ENCODE results near the gene PARVG.

PARVG gene

GRCh38 chr22:44153710-44154109 lies 27.0 kb upstream of the PARVG start:
- no peak for FAIRE-seq
- DNase-seq (ENCODE audit: insufficient read length, low spot score), result no peak

- FAIRE-seq (peak; percentile 55), DNase-seq (ENCODE audit: insufficient read length, low spot score) (no peak)
Observed at GRCh38 chr22:44154436-44154942, 26.2 kb upstream of the PARVG start.

DNA sequence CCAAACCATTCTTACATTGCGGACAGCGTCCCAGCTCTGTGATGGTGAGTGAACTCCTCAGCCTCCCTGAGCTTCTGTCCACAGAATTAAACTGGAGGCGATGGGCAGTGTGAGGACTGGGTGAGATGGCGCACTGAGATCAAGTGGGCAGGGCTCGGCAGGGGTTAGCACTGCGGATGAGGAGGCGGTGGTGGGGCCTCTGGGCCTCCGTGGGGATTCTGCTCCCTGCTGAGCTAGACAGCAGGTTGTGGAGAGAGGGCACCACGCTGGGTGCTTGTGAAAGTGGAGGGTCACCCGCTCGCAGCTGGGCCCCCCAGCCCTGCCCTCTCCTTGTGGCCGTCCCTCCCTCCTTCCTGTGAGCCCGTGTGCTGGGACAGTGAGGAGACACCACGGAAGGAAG lies 25.6 kb upstream of the PARVG start:
- FAIRE-seq (no peak), DNase-seq (ENCODE audit: insufficient read length, low spot score) (no peak)

DNA sequence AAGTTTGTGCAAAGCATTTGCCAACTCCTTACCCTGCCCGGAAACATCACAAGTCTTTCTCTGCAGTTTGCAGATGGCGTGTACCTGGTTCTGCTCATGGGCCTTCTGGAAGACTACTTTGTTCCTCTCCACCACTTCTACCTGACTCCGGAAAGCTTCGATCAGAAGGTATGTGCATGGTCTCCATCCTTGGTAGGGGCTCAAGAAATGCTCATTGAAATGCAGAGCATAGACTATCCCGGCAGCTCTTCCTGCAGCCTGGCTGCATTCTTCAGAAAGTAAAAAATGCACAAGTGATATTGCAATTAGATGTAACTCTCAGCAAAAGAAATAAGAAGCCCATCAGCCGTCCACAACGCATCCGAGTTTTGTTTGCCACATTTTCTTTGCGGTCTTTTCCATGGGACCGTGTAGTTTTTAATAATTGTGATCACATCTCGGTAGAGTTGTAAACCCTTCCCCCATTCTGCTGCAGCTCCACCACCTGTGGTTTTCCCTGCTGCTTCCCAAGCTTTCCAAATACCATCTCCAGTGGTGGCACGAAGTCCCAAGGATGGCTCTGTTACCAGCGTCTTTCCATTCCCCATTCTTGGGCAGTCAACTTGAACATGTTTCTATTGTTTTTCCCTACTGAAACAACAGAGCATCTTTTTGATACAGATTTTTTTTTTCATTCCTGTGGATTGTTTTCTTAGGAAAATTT lies 22.7 kb upstream of the PARVG start:
- FAIRE-seq (no peak), DNase-seq (ENCODE audit: insufficient read length, low spot score) (no peak)

DNA sequence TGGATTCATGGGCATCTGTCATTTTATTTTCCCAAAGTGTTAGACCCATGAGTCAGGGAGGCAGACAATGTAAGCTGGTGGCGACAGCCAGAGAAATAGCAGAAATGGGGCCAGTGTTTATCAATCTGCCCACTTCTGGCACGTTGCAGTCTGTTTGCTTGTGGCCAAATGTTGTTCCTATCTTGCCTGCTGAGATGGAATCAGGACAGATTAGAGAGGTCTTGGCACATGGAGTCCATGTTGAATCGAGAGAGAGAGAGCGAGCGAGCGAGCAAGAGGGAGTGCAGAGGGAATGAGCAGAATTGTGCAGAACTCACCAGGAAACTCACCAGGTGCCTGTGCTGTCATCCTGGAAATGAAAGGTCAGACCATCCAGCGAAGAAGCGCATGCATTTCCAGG lies 21.9 kb upstream of the PARVG start:
- no peak for DNase-seq (ENCODE audit: insufficient read length, low spot score)
- FAIRE-seq, result no peak

DNA sequence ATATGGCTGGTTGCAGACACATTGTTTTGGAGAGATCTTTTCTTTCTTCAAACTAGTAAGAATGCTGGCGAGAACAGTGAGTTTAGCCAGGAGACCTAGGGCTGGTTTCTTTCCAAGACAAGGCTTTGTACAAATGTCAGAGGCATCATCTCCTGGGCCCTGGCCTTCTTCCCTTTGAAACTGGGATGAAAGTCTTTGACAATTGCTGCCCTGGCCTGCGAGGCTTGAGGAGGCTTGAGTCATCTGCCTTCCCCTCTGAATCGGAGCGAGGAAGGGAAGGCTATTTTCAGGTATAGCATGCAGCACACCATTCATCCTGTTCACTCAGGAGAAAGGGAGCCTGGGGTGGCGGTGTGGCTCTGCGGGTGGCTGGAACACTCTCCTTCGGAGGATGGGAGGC lies 21.5 kb upstream of the PARVG start:
- FAIRE-seq, result no peak
- DNase-seq (ENCODE audit: insufficient read length, low spot score), result no peak

DNA sequence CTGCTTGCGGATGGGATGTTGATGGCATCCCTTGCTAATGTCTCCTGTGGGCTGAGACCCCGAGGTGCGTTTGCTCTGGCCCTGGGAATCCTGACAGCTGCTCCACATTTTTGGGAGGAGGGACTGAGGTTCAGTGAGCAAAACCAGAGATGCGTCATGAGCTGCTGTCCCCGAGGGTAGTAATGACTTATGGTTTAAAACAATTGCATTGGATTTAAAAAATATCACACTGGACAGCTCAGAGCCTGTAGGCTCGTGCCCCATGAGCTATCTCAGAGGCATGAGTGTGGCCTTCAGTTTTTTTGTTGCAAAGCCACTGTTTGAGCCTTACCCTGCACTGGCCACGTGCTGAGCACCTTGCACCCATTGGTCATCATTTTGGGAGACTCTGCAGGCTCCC lies 20.9 kb upstream of the PARVG start:
- no peak for FAIRE-seq
- no peak for DNase-seq (ENCODE audit: insufficient read length, low spot score)

- FAIRE-seq (no peak), DNase-seq (ENCODE audit: insufficient read length, low spot score) (no peak)
Observed at GRCh38 chr22:44160421-44160820, 20.3 kb upstream of the PARVG start.

DNA sequence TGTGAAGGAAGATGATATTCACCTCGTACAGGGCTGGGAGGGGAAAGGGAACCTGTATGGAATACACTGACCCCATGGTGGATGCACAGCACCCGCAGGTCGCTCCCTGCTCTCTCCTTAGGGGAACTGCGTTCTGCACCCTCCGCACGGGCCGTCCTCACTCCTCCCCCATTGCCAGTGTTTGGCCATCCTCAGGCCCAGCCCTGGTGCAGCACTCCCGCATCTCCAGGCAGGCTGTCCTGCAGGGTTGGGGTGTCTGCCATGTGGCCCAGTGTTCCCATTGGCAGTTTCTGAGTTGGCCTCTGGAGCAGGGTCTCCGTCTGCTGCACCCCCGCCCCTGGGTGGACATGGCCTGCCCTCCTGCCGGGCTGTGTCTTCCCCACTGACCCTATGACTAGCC lies 19.1 kb upstream of the PARVG start:
- DNase-seq (ENCODE audit: insufficient read length, low spot score) (no peak), FAIRE-seq (no peak)

DNA sequence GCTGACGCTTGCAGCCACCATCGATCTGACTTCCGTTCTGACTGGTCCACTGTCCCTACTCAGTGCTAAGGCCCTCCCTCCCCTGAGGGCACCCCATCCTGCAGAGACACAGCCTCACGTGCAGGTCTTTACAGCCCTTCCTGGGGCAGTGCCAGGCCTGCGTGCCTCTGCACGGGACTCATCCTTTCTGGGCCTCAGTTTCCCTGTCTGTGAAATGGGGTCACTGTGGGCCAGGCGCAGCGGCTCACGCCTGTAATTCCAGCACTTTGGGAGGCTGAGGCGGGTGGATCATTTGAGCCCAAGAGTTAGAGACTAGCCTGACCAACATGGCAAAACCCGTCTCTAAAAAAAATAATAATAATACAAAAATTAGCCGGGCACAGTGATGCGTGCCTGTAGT lies 17.8 kb upstream of the PARVG start:
- FAIRE-seq (no peak), DNase-seq (ENCODE audit: insufficient read length, low spot score) (no peak)

DNA sequence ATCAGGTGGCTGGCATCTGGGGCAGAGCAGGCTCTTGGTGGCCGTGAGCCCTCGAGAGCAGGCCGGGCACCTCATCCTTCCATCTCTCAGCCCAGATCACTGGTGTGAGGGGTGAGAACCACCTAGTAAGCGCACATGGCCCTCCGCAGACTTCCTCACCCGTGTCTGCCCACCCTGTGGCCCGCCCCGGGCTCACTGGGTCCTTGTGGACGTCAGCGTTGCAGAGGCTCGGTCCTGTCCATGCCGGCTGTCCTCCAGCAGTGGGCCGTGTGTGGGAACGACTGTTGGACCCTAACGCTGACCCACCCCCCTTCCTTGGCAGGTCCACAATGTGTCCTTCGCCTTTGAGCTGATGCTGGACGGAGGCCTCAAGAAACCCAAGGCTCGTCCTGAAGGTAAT lies 17.2 kb upstream of the PARVG start:
- FAIRE-seq, result no peak
- no peak for DNase-seq (ENCODE audit: insufficient read length, low spot score)

- no peak for DNase-seq (ENCODE audit: insufficient read length, low spot score)
- FAIRE-seq, result no peak
Observed at GRCh38 chr22:44164031-44164430, 16.7 kb upstream of the PARVG start.

DNA sequence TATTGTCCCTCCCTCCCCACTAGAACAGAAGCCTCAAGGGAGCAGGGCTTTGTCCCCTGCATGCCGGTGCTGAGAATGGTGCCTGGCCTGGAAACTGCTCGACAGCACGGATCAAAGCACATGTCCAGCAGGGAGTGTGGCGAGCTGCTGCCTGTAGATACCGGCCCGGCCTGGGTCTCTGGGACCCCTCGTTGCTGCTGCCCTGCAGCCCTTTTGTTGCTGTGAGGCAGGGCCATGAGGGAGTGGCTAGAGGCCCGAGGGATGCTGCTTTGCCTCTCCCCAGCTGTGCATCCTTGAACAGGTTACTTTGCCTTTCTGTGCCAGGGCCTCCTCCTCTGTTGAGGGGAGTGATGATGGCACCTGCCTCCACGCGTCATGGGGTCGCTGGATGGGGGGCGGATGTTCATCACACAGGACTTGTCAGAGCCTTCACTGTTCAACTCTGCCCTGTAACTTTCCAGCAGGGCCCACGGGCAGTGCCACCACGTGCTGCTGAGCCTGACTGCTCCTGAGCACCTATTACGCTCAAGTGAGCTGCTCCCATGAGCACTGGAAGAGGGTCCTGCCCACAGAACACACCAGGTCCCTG lies 15.3 kb upstream of the PARVG start:
- FAIRE-seq, result no peak

DNA sequence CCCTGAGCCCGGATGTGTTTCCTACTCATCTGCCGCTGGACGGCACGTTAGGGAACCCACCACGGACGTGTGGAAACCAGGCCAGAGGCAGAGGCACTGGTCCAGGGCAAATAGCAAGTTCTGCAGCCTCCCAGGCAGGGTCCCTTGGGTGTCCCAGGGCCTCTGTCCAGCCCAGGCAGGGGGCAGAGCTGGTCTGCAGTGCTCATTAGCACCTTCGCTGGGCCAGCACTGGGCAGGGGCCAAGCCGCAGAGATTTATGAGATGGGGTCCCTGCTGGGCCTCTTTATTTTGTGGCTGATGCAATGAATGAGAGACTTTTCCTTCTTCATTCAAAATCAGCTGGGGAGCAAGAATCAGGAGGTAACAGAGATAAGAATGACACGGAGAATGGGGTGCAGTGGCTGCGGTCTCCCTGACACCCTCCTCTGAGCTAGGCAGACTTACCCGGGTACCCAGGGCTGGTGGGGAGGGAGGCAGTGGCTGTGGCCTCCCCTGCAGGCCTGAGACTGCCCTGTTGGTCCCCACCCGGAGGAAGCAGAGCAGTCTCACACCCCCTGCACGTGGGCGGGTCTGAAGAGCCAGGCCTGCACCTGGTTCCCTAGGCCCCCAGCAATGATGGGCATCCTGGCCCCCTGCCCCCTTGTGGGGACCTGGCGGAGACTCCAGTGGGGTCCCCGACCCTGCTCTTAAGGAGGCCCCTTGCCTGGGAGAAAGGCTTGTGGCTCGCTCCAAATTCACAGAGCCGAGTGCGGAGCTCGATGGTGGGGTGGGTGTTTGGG lies 14.0 kb upstream of the PARVG start:
- DNase-seq (ENCODE audit: insufficient read length, low spot score) (no peak), FAIRE-seq (no peak)

More for the DNA sequence above, 15.3 kb upstream of the PARVG start:
- DNase-seq (ENCODE audit: insufficient read length, low spot score), result no peak

DNA sequence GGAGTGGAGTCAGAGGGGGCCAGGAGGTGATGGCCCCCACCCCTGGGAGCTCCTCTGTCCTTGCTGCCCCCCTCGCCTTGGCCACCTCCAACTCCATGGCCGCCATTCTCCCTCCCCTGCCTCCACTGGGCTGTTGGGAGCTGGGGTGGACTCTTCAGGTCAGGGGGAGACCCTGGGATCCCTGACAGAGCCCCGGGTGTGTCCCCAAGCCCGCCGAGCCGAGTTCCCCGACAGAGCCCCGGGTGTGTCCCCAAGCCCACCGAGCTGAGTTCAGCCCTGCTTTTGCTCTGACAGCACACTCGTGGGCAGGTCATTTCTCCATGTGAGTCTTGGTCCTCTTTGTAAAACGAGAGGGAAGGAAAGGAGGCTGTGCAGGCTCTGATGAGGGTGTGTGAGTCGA lies 13.2 kb upstream of the PARVG start:
- no peak for DNase-seq (ENCODE audit: insufficient read length, low spot score)
- FAIRE-seq, result no peak

DNA sequence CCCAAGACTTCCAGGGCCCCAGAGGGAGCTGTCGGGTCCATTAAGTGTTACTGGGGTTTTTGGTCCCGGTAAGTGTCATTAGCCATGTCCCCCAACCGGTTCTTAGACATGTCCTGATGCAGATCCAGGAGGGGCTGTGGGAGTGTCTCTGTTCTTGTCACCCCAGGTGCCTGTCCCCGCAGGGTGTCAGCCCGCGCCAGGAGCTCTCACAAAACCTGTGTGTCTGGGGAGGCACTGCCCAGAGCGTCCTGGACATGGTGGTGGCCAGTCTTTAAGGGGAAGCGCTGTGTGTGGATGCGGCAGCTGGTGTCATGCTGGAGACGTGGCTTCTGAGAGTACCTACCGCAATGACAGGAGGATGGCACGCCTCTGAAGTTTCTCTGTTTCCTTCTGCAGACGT lies 12.5 kb upstream of the PARVG start:
- FAIRE-seq, result no peak
- no peak for DNase-seq (ENCODE audit: insufficient read length, low spot score)

DNA sequence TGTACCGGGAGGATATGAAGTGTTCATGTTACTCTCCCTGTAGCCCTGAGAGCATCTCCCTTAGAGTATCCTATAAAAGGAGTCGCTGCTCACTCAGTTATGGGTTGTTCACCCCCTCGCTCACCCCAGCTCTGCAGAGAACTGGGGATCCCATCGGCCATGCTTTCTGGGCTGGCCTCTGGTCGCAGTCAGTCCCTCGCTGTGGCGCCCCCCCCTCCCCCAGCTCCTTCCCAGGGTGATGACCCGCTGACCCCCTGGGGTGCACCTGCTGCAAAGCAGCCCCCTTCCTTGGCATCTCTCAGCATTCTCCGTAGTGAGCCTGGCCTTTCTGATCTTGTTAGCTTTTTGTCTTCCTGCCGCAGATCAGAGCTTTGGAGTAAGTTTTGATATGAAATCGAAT lies 10.3 kb upstream of the PARVG start:
- FAIRE-seq (no peak), DNase-seq (ENCODE audit: insufficient read length, low spot score) (no peak)

- DNase-seq (ENCODE audit: insufficient read length, low spot score) (no peak), FAIRE-seq (no peak)
Observed at GRCh38 chr22:44171561-44171960, 9.2 kb upstream of the PARVG start.

GRCh38 chr22:44172370-44173108 lies 8.2 kb upstream of the PARVG start:
- no peak for FAIRE-seq

DNA sequence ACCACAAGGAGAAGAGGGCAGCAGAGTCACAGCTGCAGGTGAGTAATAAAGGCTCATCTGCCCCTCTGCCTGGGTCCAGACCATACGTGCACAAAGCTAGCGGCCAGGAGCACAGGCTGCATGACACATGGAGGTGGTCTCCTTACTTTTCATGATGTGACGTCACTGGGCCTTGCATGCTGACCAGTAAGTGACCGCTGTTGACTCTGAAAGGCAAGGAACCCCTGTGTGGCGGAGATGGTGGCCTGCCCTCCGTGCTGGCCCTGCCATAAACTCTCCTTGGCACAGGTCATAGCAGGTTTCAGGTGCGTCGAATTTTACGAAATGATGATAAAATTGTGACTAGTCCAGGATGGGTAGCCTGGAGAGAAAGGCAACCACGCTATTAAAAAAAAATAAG lies 7.6 kb upstream of the PARVG start:
- FAIRE-seq (no peak), DNase-seq (ENCODE audit: insufficient read length, low spot score) (no peak)

More at GRCh38 chr22:44172370-44173108, 8.2 kb upstream of the PARVG start:
- no peak for DNase-seq (ENCODE audit: insufficient read length, low spot score)

DNA sequence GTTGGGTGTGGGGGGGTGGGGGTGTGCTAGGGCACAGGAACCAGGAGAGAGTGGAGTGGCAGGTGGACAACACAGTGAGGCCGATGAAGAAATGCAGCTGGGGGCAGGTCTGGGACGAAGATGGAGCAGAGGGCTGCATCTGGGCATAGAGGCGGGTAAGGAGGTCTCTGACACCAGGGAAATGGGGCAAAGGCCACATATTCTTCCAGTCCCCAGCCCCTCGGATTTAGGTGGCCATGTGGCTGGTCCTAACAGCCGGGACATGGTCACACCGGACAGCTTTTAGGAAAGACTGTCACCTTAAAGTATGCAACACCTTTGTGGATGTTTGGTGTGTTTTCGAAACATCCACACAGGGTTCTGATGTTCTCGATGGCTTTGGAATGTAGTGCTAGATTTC lies 5.0 kb upstream of the PARVG start:
- FAIRE-seq (no peak), DNase-seq (ENCODE audit: insufficient read length, low spot score) (no peak)

Measured in HTR-8/SVneo (cell line).